ENCODE results near the gene COX6A1. TPM values are rescaled to one million over a fixed set of nuclear protein-coding genes. Genes with fewer than 3 reads are reported as not detected.

COX6A1 gene
- total RNA-seq = 362 and 363 TPM in 2 replicates

- Mint-ChIP-seq H3K4me3 (peak within 1 kb of the TSS; percentile 89), H3K4me1 (peaks cover 23% of the 10 kb centered on the region), H3K27ac (peak within 1 kb of the TSS; percentile 94), H3K27me3 (peaks cover 4% of the 10 kb centered on the region), H3K36me3 (ENCODE audit: low read depth) (peaks cover 33% of the 10 kb centered on the region), H3K9me3 (no peaks in the 10 kb centered on the region)
- DNase-seq = peak; percentile 99
- intact Hi-C loops (cut with micrococcal nuclease) = loop anchor here (1.0 to 10.0 kb wide), 7 partner anchors 8 to 249 kb away; partner anchors contain the start of genes COQ5, DYNLL1, GATC and MLEC
Measured at GRCh38 chr12:120437735-120438494, at the start of gene COX6A1. TSS of gene COX6A1 (plus strand) at chr12:120438113. CDS start at chr12:120438127, 14 bp downstream.

GRCh38 chr12:120388691-120389481, 49.0 kb upstream of the COX6A1 start:
- no peaks in the 10 kb centered on the region for H3K4me1 Mint-ChIP-seq
- intact Hi-C loops (cut with micrococcal nuclease) = no loop called here

GRCh38 chr12:120390540-120391120, 47.3 kb upstream of the COX6A1 start:
- intact Hi-C loops (cut with micrococcal nuclease) = no loop called here
- Mint-ChIP-seq H3K4me1 (peaks cover 2% of the 10 kb centered on the region), H3K27me3 (peaks cover 43% of the 10 kb centered on the region), H3K9me3 (no peaks in the 10 kb centered on the region), H3K36me3 (ENCODE audit: low read depth) (no peaks in the 10 kb centered on the region), H3K27ac (no peak overlapping the region), H3K4me3 (no peak overlapping the region)
- no peak for DNase-seq

More at GRCh38 chr12:120388691-120389481, 49.0 kb upstream of the COX6A1 start:
- no peak for DNase-seq
- H3K27me3 Mint-ChIP-seq = peaks cover 39% of the 10 kb centered on the region
- no peaks in the 10 kb centered on the region for H3K36me3 Mint-ChIP-seq (ENCODE audit: low read depth)
- no peaks in the 10 kb centered on the region for H3K9me3 Mint-ChIP-seq
- H3K27ac Mint-ChIP-seq = no peak overlapping the region
- H3K4me3 Mint-ChIP-seq = no peak overlapping the region

GRCh38 chr12:120394483-120395367, 43.2 kb upstream of the COX6A1 start:
- DNase-seq = no peak
- intact Hi-C loops (cut with micrococcal nuclease) = no loop called here
- Mint-ChIP-seq H3K4me1 (peaks cover 2% of the 10 kb centered on the region), H3K4me3 (no peak overlapping the region), H3K9me3 (no peaks in the 10 kb centered on the region), H3K27me3 (peaks cover 25% of the 10 kb centered on the region), H3K36me3 (ENCODE audit: low read depth) (no peaks in the 10 kb centered on the region), H3K27ac (no peak overlapping the region)

- Mint-ChIP-seq H3K9me3 (no peaks in the 10 kb centered on the region), H3K4me3 (no peak overlapping the region), H3K36me3 (ENCODE audit: low read depth) (no peaks in the 10 kb centered on the region), H3K27ac (no peak overlapping the region), H3K27me3 (peaks cover 22% of the 10 kb centered on the region), H3K4me1 (peaks cover 2% of the 10 kb centered on the region)
- no peak for DNase-seq
- intact Hi-C loops (cut with micrococcal nuclease) = no loop called here
Measured at GRCh38 chr12:120397824-120398540, 39.9 kb upstream of the COX6A1 start.

GRCh38 chr12:120399531-120399930, 38.4 kb upstream of the COX6A1 start:
- H3K4me3 Mint-ChIP-seq = no peak overlapping the region
- no peaks in the 10 kb centered on the region for H3K36me3 Mint-ChIP-seq (ENCODE audit: low read depth)
- H3K27ac Mint-ChIP-seq = no peak overlapping the region
- H3K4me1 Mint-ChIP-seq = peaks cover 4% of the 10 kb centered on the region
- H3K9me3 Mint-ChIP-seq = peaks cover 6% of the 10 kb centered on the region
- peaks cover 22% of the 10 kb centered on the region for H3K27me3 Mint-ChIP-seq
- intact Hi-C loops (cut with micrococcal nuclease) = no loop called here
- no peak for DNase-seq

- intact Hi-C loops (cut with micrococcal nuclease) = no loop called here
- Mint-ChIP-seq H3K4me1 (peaks cover 2% of the 10 kb centered on the region), H3K36me3 (ENCODE audit: low read depth) (no peaks in the 10 kb centered on the region), H3K27me3 (peaks cover 9% of the 10 kb centered on the region), H3K9me3 (peaks cover 6% of the 10 kb centered on the region), H3K27ac (no peak overlapping the region), H3K4me3 (no peak overlapping the region)
- no peak for DNase-seq
Measured at GRCh38 chr12:120402217-120402616, 35.7 kb upstream of the COX6A1 start.

GRCh38 chr12:120403869-120404268, 34.0 kb upstream of the COX6A1 start:
- Mint-ChIP-seq H3K27ac (no peak overlapping the region), H3K9me3 (peaks cover 6% of the 10 kb centered on the region), H3K27me3 (peaks cover 6% of the 10 kb centered on the region), H3K36me3 (ENCODE audit: low read depth) (no peaks in the 10 kb centered on the region), H3K4me3 (no peak overlapping the region), H3K4me1 (peaks cover 2% of the 10 kb centered on the region)
- intact Hi-C loops (cut with micrococcal nuclease) = no loop called here
- no peak for DNase-seq

GRCh38 chr12:120404271-120404670, 33.6 kb upstream of the COX6A1 start:
- no peak overlapping the region for H3K4me3 Mint-ChIP-seq
- intact Hi-C loops (cut with micrococcal nuclease) = no loop called here
- no peak for DNase-seq
- H3K9me3 Mint-ChIP-seq = peaks cover 6% of the 10 kb centered on the region
- peaks cover 2% of the 10 kb centered on the region for H3K4me1 Mint-ChIP-seq
- no peaks in the 10 kb centered on the region for H3K36me3 Mint-ChIP-seq (ENCODE audit: low read depth)
- H3K27ac Mint-ChIP-seq = no peak overlapping the region
- peaks cover 6% of the 10 kb centered on the region for H3K27me3 Mint-ChIP-seq

- Mint-ChIP-seq H3K27me3 (peaks cover 6% of the 10 kb centered on the region), H3K4me1 (peaks cover 2% of the 10 kb centered on the region), H3K36me3 (ENCODE audit: low read depth) (no peaks in the 10 kb centered on the region), H3K27ac (no peak overlapping the region), H3K4me3 (no peak overlapping the region), H3K9me3 (peaks cover 6% of the 10 kb centered on the region)
- DNase-seq = no peak
- intact Hi-C loops (cut with micrococcal nuclease) = no loop called here
Measured at GRCh38 chr12:120406069-120406468, 31.8 kb upstream of the COX6A1 start.

- no peak overlapping the region for H3K27ac Mint-ChIP-seq
- H3K36me3 Mint-ChIP-seq (ENCODE audit: low read depth) = no peaks in the 10 kb centered on the region
- peaks cover 6% of the 10 kb centered on the region for H3K9me3 Mint-ChIP-seq
- H3K4me3 Mint-ChIP-seq = no peak overlapping the region
- H3K27me3 Mint-ChIP-seq = peaks cover 6% of the 10 kb centered on the region
- peaks cover 2% of the 10 kb centered on the region for H3K4me1 Mint-ChIP-seq
- intact Hi-C loops (cut with micrococcal nuclease) = no loop called here
- DNase-seq = no peak
Measured at GRCh38 chr12:120406553-120406952, 31.4 kb upstream of the COX6A1 start.

- no peak overlapping the region for H3K27ac Mint-ChIP-seq
- no peaks in the 10 kb centered on the region for H3K36me3 Mint-ChIP-seq (ENCODE audit: low read depth)
- no peak overlapping the region for H3K4me3 Mint-ChIP-seq
- no peaks in the 10 kb centered on the region for H3K27me3 Mint-ChIP-seq
- H3K9me3 Mint-ChIP-seq = peaks cover 6% of the 10 kb centered on the region
- no peak for DNase-seq
- intact Hi-C loops (cut with micrococcal nuclease) = no loop called here
- peaks cover 2% of the 10 kb centered on the region for H3K4me1 Mint-ChIP-seq
Measured at GRCh38 chr12:120408771-120409170, 29.1 kb upstream of the COX6A1 start.

GRCh38 chr12:120412421-120412820, 25.5 kb upstream of the COX6A1 start:
- Mint-ChIP-seq H3K27ac (no peak overlapping the region), H3K4me1 (no peaks in the 10 kb centered on the region), H3K36me3 (ENCODE audit: low read depth) (no peaks in the 10 kb centered on the region), H3K4me3 (no peak overlapping the region), H3K9me3 (no peaks in the 10 kb centered on the region), H3K27me3 (peaks cover under 1% of the 10 kb centered on the region)
- no peak for DNase-seq
- intact Hi-C loops (cut with micrococcal nuclease) = no loop called here
